Uterus (tissue), 2 donors: ENCODE measurements around the gene PPARGC1A.

ENCODE experiments used
- CTCF ChIP-seq, 4 experiments: fragments of 200-600 bp in 2 of 4; fragments of 450-650 bp in 2 of 4; sonication (generic) in 2 of 4; IDR thresholded peaks; one replicate each; pipeline ENCODE4 v1.5.1; 2016 to 2019; ENCODE audit warnings: antibody characterized with exemption in 4 of 4, mild to moderate bottlenecking in 2 of 4, moderate library complexity in 1 of 4
- POLR2A ChIP-seq, 2 donors: fragments of 450-650 bp; IDR thresholded peaks; one replicate each; pipeline ENCODE4 v1.6.1; 2016; ENCODE audit warnings: antibody characterized with exemption in 2 of 2, mild to moderate bottlenecking in 1 of 2, moderate library complexity in 1 of 2

GRCh38 chr4:23882976-23883531, 6.8 kb downstream of the PPARGC1A start:
- no peak for TF ChIP-seq CTCF (IDR thresholded peaks at IDR 0.05)
- TF ChIP-seq POLR2A (IDR thresholded peaks at IDR 0.05), result no peak
